HG03103 (cell line): Measurements from ENCODE around the gene ZSWIM5.
"Not testable (repeated sequence)": the region's sequence is repeated elsewhere in the genome, so short reads cannot be mapped to it uniquely, and the experiment has no call there.

ENCODE experiments used
- ATAC-seq: cut with Tn5 transposase; IDR thresholded peaks from one replicate; pipeline ENCODE4 v1.9.1; 2021; ENCODE audit warnings: low read depth; ENCODE audit not compliant: unreplicated experiment

ZSWIM5 gene

DNA sequence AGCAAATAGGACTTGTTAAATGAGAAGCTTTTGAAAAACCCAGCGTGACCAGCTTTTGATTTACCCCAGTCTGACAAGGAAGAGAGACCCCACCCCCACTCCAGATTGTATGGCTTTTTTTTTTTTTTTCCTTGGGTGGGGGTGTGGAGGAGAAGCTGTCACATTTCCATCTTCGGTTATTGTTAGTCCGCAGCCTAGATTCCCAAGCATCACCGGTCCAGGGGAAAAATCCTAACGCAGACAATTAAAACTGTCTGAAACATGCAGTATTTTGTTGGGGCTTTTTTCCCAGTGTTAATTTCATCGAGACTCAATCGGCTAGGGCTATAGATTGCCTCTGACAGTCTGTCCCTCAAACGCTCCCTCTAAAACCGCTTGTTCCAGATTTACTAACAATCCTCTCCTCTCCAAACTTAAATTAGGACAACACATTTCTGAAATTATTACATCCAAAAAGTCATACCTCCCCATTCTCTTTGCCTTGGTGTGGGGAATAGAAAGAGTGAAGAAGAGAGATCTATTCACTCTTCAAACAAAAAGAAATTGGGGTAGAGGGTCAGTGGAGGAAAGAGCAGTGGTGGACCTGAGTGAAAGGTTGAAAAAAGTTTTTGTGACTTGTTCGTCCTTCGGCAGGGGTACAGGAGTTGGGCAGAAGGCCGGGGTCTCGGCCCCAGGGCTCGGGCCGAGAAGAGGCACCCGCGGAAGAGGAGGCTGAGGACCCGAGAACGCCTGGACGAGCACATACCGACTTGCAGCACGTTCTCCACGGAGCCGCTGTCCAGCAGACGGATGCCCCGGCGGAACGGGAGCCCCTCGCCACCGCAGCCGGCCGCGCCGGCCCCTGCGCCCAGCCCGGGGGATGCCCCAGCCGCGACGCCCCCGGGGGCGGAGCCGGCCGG, 1.1 kb downstream of the ZSWIM5 start:
- no peak for ATAC-seq

DNA sequence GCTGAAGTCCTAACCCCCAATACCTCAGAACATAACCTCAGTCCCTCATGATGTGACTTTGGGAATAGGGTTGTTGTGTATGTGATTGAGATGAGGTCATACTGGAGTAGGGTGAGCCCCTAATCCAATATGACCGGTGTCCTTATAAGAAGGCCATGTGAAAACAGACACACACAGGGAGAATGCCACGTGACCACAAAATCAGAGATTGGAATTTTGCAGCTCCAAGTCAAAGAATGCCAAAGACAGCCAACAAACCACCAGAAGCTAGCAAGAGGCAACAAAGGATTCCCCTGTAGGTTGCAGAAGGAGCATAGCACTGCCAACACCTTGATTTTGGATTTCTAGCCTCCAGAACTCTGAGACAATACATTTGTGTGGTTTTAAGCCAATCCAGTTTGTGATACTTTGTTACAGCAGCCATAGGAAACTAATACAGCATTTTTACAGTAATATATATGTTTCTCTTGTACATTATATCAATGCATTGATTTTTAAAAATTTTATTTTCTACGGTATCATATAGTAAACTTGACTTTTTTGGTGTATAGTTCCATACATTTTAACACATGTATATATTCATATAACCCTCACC, 5.4 kb downstream of the ZSWIM5 start:
- no peak for ATAC-seq

DNA sequence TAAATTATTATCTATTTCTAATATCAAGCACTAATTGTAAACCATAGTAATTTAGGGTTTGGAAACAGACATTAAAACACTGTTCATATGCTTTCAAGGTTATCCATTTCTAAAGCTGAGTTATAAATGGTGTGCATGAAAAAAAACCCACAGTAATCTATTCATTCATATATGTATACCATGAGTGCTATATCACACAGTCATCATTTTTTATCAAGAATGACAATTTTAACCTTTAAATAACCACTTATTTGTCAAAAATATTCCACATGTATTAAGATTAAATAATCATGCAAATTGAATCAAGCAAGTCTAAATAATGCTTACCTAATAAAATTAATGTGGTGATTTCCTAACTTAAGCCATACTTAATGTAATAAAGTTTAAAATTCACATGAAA, 6.0 kb downstream of the ZSWIM5 start:
- no peak for ATAC-seq

DNA sequence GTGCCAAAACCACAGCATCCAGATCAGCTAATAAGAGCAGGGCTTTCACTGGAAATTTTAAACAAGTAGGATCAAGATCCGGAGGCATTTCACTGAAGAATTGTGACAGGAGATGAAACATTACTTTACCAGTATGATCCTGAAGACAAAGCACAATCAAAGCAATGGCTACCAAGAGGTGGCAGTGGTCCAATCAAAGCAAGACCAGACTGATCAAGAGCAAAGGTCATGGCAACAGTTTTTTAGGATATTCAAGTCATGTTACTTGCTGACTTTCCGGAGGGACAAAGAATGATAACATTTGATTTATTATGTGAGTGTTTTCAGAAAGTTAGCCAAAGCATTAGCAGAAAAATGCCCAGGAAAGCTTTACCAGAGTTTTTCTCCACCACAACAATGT, 8.2 kb downstream of the ZSWIM5 start:
- ATAC-seq = no peak

DNA sequence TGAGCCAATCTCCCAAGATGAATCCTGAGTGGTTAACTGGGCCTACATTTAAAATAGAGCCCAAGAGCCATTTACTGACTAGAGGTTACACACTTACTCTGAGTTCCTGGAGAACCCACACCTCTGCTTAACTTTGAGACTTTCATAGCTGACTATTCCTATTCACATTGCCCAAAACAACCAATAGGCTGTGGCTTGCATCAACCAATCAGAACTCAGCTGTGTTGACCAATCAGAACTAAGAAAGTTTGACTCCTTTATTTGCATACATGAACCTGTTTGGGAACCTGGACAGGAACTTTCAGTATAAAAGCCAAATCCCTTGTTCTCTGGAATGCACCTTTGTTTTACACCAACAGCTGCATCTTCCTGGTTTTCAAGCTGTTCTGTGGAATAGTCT, 9.5 kb downstream of the ZSWIM5 start:
- ATAC-seq = no peak

GRCh38 chr1:45191418-45191783, 15.0 kb downstream of the ZSWIM5 start:
- ATAC-seq = no peak

DNA sequence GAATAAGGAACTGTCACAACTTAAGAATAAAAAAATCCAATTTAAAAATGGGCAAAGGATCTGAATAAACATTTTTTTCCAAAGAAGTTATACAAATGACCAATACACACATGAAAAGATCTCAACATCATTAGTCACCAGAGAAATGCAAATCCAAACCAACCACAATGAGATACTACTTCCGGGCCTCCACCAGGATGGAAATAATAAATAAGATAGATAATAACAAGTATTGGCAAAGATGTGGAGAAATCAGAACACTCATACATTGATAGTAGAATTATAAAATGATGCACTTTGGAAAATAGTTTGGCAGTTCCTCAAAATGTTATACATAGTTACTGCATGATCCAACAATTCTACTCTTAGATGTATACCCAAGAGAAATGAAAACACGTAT, 18.7 kb downstream of the ZSWIM5 start:
- no peak for ATAC-seq

DNA sequence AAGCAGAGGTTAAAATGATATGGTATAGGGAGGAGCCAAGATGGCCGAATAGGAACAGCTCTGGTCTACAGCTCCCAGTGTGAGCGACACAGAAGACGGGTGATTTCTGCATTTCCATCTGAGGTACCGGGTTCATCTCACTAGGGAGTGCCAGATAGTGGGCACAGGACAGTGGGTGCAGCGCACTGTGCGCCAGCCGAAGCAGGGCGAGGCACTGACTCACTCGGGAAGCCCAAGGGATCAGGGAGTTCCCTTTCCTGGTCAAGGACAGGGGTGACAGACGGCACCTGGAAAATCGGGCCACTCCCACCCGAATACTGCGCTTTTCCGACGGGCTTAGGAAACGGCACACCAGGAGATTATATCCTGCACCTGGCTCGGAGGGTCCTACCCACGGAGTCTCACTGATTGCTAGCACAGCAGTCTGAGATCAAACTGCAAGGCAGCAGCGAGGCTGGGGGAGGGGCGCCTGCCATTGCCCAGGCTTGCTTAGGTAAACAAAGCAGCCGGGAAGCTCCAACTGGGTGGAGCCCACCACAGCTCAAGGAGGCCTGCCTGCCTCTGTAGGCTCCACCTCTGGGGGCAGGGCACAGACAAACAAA, 26.4 kb downstream of the ZSWIM5 start:
- ATAC-seq = not testable (repeated sequence)

GRCh38 chr1:45177452-45177851, 29.0 kb downstream of the ZSWIM5 start:
- no peak for ATAC-seq

DNA sequence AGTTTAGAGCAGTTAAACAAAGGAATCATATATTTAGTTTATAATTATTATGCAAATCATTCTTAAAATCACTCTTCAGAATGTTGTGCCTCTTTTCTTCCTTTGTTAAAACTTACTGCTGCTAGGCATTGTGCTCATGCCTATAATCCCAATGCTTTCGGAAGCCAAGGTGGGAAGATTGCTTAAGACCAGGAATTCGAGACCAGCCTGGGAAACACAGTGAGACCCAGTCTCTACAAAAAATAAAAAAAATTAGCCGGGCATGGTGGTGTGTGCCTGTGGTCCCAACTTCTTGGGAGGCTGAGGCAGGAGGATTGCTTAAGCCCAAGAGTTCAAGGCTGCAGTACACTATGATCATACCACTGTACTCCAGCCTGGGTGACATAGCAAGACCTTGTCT, 33.6 kb downstream of the ZSWIM5 start:
- no peak for ATAC-seq

DNA sequence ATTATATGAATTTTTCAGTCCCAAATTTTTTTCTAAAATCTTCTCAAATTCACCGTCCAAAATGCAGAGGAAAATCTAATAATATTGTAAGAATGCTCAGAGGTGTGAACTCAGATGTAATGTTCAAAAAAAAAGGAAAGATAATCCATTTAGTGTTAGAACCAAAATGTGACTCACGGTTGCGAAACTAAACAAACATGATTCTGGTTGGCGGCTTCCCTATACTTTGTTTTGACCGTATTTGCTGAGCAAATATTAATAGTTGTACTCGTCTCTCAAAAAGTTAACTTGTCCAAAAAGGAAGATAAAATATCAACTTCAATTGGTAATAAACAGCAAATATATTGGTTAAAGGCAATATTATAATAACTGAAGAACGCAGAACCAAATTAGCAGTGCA, 34.4 kb downstream of the ZSWIM5 start:
- ATAC-seq = no peak

DNA sequence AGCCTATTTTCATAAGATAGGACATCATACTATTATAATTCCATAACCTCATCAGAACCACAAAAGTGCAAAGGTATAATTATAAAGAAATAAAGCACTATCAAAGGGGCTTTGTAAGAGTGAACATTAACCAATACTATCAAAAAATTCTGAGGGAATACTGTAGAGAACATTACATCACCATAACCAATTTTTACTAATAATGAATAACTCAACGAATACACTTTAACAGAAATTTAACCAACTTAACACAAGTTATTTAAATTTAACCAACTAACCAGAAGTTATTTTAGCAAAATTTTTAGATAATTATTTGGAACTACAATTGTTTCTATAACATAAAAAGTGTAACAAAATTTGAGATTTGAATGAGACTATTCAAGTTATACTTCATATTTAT, 34.8 kb downstream of the ZSWIM5 start:
- ATAC-seq = no peak

DNA sequence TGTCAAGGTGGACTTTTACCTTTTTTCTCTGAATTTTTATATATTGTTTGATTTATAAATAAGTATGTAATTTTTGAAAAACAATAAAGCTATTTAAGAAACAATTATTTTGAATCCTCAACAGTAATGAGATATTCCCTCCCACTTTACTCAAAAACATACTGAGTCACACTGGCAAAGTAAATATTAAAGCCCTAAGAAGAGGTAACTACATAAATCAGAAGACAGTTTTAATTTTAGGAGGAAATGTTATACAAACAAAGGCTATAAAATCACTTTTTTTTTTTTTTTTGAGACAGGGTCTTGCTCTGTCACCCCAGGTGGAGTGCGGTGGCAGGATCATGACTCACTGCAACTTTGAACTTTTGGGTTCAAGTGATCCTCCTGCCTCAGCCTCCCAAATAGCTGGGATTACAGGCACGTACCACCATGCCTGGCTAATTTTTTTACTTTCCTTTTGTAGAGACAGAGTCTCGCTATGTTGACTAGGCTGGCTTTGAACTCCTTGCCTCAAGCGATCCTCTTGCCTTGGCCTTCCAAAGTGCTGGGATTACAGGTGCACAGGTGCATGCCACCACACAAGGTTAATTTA, 36.2 kb downstream of the ZSWIM5 start:
- no peak for ATAC-seq

- not testable (repeated sequence) for ATAC-seq
Measured at GRCh38 chr1:45167947-45168346, 38.5 kb downstream of the ZSWIM5 start.

DNA sequence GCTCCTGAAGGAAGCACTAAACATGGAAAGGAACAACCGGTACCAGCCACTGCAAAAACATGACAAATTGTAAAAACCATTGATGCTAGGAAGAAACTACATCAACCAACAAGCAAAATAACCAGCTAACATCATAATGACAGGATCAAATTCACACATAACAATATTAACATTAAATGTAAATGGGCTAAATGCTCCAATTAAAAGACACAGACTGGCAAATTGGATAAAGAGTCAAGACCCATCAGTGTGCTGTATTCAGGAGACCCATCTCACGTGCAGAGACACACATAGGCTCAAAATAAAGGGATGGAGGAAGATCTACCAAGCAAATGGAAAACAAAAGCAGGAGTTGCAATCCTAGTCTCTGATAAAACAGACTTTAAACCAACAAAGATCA, 42.1 kb downstream of the ZSWIM5 start:
- ATAC-seq = not testable (repeated sequence)

DNA sequence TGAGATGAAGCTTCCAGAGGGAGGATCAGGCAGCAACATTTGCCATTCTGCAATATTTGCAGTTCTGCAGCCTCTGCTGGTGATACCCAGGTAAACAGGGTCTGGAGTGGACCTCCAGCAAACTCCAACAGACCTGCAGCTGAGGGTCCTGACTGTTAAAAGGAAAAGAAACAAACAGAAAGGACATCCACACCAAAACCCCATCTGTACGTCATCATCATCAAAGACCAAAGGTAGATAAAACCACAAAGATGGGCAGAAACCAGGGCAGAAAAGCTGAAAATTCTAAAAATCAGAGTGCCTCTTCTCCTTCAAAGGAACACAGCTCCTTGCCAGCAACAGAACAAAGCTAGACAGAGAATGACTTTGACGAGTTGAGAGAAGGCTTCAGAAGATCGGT, 43.3 kb downstream of the ZSWIM5 start:
- ATAC-seq = not testable (repeated sequence)

GRCh38 chr1:45162041-45163035, 44.1 kb downstream of the ZSWIM5 start:
- not testable (repeated sequence) for ATAC-seq

- no peak for ATAC-seq
Measured at GRCh38 chr1:45155957-45156356, 50.4 kb downstream of the ZSWIM5 start.

GRCh38 chr1:45155423-45155822, 51.0 kb downstream of the ZSWIM5 start:
- ATAC-seq = no peak

- no peak for ATAC-seq
Measured at GRCh38 chr1:45152126-45152525, 54.3 kb downstream of the ZSWIM5 start.
